Vagina (tissue), 2 donors: ENCODE data around the gene MAGI3. TPM values are rescaled to one million over a fixed set of nuclear protein-coding genes. Genes with fewer than 3 reads are reported as not detected.

ENCODE experiments used
- DNase-seq, 2 donors: peaks; one replicate each; pipeline ENCODE4 v3.0.0-alpha.2; 2017; ENCODE audit errors: extremely low spot score in 2 of 2
- H3K27ac ChIP-seq: fragments of 200-600 bp; sonication (generic); one replicate; pipeline ENCODE4 v1.5.1; 2019
- H3K27me3 ChIP-seq: fragments of 200-600 bp; sonication (generic); one replicate; pipeline ENCODE4 v1.5.1; 2019
- H3K36me3 ChIP-seq, 2 donors: fragments of 200-600 bp; sonication (generic); one replicate each; pipeline ENCODE4 v1.5.1; 2017 to 2019
- H3K4me1 ChIP-seq: fragments of 200-600 bp; sonication (generic); one replicate; pipeline ENCODE4 v1.5.1; 2019
- H3K4me3 ChIP-seq, 2 donors: fragments of 200-600 bp; sonication (generic); 1 replicate in 1 of 2; 2 replicates in 1 of 2; pipeline ENCODE4 v1.5.1; 2016 to 2019
- H3K9me3 ChIP-seq: fragments of 200-600 bp; sonication (generic); one replicate; pipeline ENCODE4 v1.5.1; 2019
- POLR2A ChIP-seq, 2 donors: fragments of 450-650 bp; IDR thresholded peaks; one replicate each; pipeline ENCODE4 v1.6.1; 2017; ENCODE audit warnings: antibody characterized with exemption in 2 of 2, mild to moderate bottlenecking in 2 of 2, moderate library complexity in 2 of 2
- POLR2AphosphoS5 ChIP-seq, 2 donors: sonication (generic); formaldehyde crosslinking; IDR thresholded peaks; one replicate each; pipeline ENCODE4 v1.9.0; 2017; ENCODE audit warnings: antibody characterized with exemption in 2 of 2, mild to moderate bottlenecking in 2 of 2, low read depth in 1 of 2; ENCODE audit not compliant: insufficient read depth in 1 of 2
- intact Hi-C: fragments of 100-400 bp; cut with DNase I; formaldehyde crosslinking; loops from one replicate; pipeline ENCODE4 v1.15.1; 2023
- total RNA-seq: library from RNA; depleted of rRNA; stranded (reverse); fragments of >200 nt; gene quantifications from one replicate; pipeline ENCODE4 v1.2.3, GENCODE V29; 2016
- TF ChIP-seq, protein P1 (sequence below), 3 experiments: fragments of 450-650 bp in 2 of 3; fragments of 200-600 bp in 1 of 3; sonication (generic) in 1 of 3; IDR thresholded peaks; one replicate each; pipeline ENCODE4 v1.5.1; 2017 to 2019; ENCODE audit warnings: antibody characterized with exemption in 3 of 3, mild to moderate bottlenecking in 2 of 3, moderate library complexity in 2 of 3

Gene MAGI3
- total RNA-seq, 1 donor from 2014 or later: 18.4 TPM

DNA sequence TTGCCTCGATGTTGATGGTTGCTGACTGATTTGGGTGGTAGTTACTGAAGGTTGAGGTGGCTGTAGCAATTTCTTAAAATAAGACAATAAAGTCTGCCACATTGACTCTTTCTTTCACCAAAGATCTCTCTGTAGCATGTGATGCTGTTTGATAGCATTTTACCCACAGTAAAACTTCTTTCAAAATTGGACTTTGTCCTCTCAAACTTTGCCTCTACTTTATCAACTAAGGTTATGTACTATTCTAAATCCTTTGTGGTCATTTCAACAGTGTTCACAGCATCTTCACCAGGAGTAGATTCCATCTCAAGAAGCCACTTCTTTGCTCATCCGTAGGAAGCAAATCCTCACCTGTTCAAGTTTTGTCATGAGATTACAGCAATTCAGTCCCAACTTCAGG lies 275.8 kb downstream of the MAGI3 start:
- H3K27ac ChIP-seq: no peak overlapping the region
- no peaks in the 10 kb centered on the region for H3K27me3 ChIP-seq
- no peaks in the 10 kb centered on the region for H3K9me3 ChIP-seq
- intact Hi-C loops: no loop called here
- DNase-seq: no peak
- H3K4me1 ChIP-seq: no peaks in the 10 kb centered on the region
- peaks cover 0 to 6% of the 10 kb centered on the region in 2 donors for H3K36me3 ChIP-seq
- no peak overlapping the region for H3K4me3 ChIP-seq
- TF ChIP-seq POLR2AphosphoS5 (IDR thresholded peaks at IDR 0.05; ENCODE audit: insufficient read depth in 1 of 2, low read depth in 1 of 2): no peak
- no peak for TF ChIP-seq POLR2A (IDR thresholded peaks at IDR 0.05)
- TF ChIP-seq, protein P1, sequence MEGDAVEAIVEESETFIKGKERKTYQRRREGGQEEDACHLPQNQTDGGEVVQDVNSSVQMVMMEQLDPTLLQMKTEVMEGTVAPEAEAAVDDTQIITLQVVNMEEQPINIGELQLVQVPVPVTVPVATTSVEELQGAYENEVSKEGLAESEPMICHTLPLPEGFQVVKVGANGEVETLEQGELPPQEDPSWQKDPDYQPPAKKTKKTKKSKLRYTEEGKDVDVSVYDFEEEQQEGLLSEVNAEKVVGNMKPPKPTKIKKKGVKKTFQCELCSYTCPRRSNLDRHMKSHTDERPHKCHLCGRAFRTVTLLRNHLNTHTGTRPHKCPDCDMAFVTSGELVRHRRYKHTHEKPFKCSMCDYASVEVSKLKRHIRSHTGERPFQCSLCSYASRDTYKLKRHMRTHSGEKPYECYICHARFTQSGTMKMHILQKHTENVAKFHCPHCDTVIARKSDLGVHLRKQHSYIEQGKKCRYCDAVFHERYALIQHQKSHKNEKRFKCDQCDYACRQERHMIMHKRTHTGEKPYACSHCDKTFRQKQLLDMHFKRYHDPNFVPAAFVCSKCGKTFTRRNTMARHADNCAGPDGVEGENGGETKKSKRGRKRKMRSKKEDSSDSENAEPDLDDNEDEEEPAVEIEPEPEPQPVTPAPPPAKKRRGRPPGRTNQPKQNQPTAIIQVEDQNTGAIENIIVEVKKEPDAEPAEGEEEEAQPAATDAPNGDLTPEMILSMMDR (IDR thresholded peaks at IDR 0.05): no peak

DNA sequence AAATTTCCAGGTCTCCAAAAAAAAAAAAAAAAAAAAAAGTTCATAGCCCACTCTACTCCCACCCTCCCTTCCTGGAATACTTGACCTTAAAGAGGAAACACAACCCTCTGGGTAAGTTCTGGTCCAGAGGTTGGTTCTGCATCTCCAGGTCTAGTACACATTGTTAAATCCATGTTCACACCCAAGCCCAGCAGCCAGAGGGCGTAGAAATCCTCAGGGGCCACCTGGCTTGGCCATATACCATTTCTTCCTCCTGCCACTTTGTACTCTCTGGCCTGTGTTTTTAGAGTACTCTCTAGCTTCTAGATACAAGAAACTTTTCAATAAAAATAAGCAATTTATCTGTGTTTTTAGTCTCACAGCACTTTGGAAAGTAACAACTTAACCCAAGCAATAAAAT lies 279.7 kb downstream of the MAGI3 start:
- intact Hi-C loops: no loop called here
- H3K9me3 ChIP-seq: no peaks in the 10 kb centered on the region
- TF ChIP-seq POLR2AphosphoS5 (IDR thresholded peaks at IDR 0.05; ENCODE audit: insufficient read depth in 1 of 2, low read depth in 1 of 2): no peak
- TF ChIP-seq, protein P1 (IDR thresholded peaks at IDR 0.05): no peak

DNA sequence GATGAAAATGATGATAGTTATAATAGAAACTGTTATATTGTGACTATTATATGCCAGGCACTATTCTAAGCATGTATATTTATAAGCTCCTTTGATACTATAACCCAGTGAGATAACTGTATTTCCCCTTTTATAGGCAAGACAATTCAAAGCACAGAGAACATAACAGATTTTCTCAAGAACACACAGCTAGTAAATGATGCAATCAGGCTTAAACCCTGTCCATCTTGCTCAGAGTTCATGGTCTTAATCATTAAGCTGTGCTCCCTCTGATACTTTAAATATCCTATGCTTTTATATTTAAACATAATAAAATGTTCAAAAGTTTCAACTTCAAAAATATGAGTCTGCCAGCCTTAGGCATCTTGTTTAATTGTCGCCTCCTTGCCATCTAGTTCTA lies 280.3 kb downstream of the MAGI3 start:
- no peak for DNase-seq
- Histone ChIP-seq H3K27me3 (no peaks in the 10 kb centered on the region), H3K27ac (no peak overlapping the region), H3K4me1 (no peaks in the 10 kb centered on the region), H3K36me3 (peaks cover 0 to 6% of the 10 kb centered on the region in 2 donors), H3K9me3 (no peaks in the 10 kb centered on the region), H3K4me3 (no peak overlapping the region)
- intact Hi-C loops: no loop called here
- TF ChIP-seq POLR2A (IDR thresholded peaks at IDR 0.05) (no peak), POLR2AphosphoS5 (IDR thresholded peaks at IDR 0.05; ENCODE audit: insufficient read depth in 1 of 2, low read depth in 1 of 2) (no peak)
- TF ChIP-seq, protein P1 (IDR thresholded peaks at IDR 0.05): no peak

More for the DNA sequence above, 279.7 kb downstream of the MAGI3 start:
- Histone ChIP-seq H3K4me1 (no peaks in the 10 kb centered on the region), H3K27ac (no peak overlapping the region), H3K4me3 (no peak overlapping the region), H3K27me3 (no peaks in the 10 kb centered on the region), H3K36me3 (peaks cover 0 to 6% of the 10 kb centered on the region in 2 donors)
- no peak for DNase-seq

DNA sequence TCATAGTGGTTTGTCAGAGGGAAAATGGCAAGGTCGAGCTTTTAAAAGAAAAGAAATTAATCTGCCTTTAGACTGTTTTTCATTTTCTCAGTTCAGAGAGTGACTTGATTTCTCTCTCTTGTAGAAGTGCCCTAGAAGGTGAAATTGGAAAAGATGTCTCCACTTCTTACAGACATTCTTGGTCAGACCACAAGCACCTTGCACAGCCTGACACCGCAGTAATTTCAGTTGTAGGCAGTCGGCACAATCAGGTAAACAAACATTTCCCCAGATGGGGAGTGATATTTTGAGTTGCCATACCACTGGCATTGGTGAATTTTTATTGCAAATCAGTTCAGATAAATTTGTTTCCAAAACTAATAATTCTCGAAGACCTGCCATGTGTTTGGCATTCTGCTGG lies 282.2 kb downstream of the MAGI3 start:
- intact Hi-C loops: no loop called here
- DNase-seq: no peak
- Histone ChIP-seq H3K9me3 (no peaks in the 10 kb centered on the region), H3K27ac (no peak overlapping the region), H3K4me3 (no peak overlapping the region), H3K4me1 (peaks cover 2% of the 10 kb centered on the region), H3K27me3 (no peaks in the 10 kb centered on the region), H3K36me3 (no peaks in the 10 kb centered on the region)
- no peak for TF ChIP-seq POLR2AphosphoS5 (IDR thresholded peaks at IDR 0.05; ENCODE audit: insufficient read depth in 1 of 2, low read depth in 1 of 2)
- TF ChIP-seq, protein P1 (IDR thresholded peaks at IDR 0.05): no peak
- no peak for TF ChIP-seq POLR2A (IDR thresholded peaks at IDR 0.05)

DNA sequence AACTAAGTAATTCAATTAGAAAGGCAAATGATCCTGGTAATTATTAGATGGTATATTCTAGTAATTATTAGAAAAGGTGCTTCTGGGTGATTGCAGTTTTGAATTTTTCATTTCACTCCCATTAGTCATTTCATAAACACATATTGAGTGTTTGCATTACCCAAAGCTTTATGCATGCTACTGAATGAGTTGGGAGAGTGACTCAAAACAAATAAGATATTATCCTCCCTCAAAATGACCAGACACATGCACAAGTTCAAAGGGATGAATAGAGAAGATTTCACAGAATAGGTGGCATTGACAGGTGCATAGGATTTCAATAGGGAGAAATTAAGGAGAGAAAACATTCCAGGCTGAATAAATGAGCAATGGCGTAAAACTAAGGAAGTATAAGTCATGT lies 284.3 kb downstream of the MAGI3 start:
- intact Hi-C loops: no loop called here
- H3K36me3 ChIP-seq: no peaks in the 10 kb centered on the region

More for the DNA sequence above, 284.3 kb downstream of the MAGI3 start:
- Histone ChIP-seq H3K27ac (no peak overlapping the region), H3K9me3 (no peaks in the 10 kb centered on the region), H3K4me3 (no peak overlapping the region), H3K27me3 (no peaks in the 10 kb centered on the region), H3K4me1 (peaks cover 9% of the 10 kb centered on the region)
- TF ChIP-seq POLR2AphosphoS5 (IDR thresholded peaks at IDR 0.05; ENCODE audit: insufficient read depth in 1 of 2, low read depth in 1 of 2) (no peak), POLR2A (IDR thresholded peaks at IDR 0.05) (no peak)
- TF ChIP-seq, protein P1 (IDR thresholded peaks at IDR 0.05): no peak
- no peak for DNase-seq
